H9 (cell line): ENCODE measurements around the gene DNAL1. TPM values are rescaled to one million over a fixed set of nuclear protein-coding genes. Genes with fewer than 3 reads are reported as not detected.

Source experiments
- DNase-seq: peaks from one replicate; pipeline ENCODE4 v3.0.0-alpha.2; 2017
- H2AFZ ChIP-seq: one replicate; pipeline ENCODE4 v1.6.1; 2013; ENCODE audit warnings: mild to moderate bottlenecking, low read length, control low read depth, moderate library complexity
- H2AK5ac ChIP-seq: 2 replicates; pipeline ENCODE4 v1.6.1; 2013; ENCODE audit warnings: low read length, control low read depth, mixed read lengths; ENCODE audit not compliant: insufficient read length
- H2BK120ac ChIP-seq: one replicate; pipeline ENCODE4 v1.6.1; 2013; ENCODE audit warnings: low read depth, mild to moderate bottlenecking, low read length, control low read depth, inconsistent platforms; ENCODE audit not compliant: poor library complexity, severe bottlenecking
- H2BK12ac ChIP-seq: 2 replicates; pipeline ENCODE4 v1.6.1; 2013; ENCODE audit warnings: low read length, control low read depth, mixed read lengths, low read depth; ENCODE audit not compliant: insufficient read length
- H2BK15ac ChIP-seq: 2 replicates; pipeline ENCODE4 v1.6.1; 2013; ENCODE audit warnings: low read depth, low read length, control low read depth
- H2BK20ac ChIP-seq: one replicate; pipeline ENCODE4 v1.6.1; 2013; ENCODE audit warnings: low read depth, mild to moderate bottlenecking, low read length, control low read depth, inconsistent platforms; ENCODE audit not compliant: poor library complexity, severe bottlenecking
- H2BK5ac ChIP-seq: 2 replicates; pipeline ENCODE4 v1.6.1; 2013; ENCODE audit warnings: low read length, control low read depth, mixed read lengths; ENCODE audit not compliant: insufficient read length
- H3K14ac ChIP-seq: 2 replicates; pipeline ENCODE4 v1.6.1; 2013; ENCODE audit warnings: low read length, control low read depth; ENCODE audit not compliant: insufficient read depth
- H3K18ac ChIP-seq: 2 replicates; pipeline ENCODE4 v1.6.1; 2013; ENCODE audit warnings: low read depth, mild to moderate bottlenecking, mixed read lengths, low read length, control low read depth; ENCODE audit not compliant: insufficient read length
- H3K23ac ChIP-seq: 2 replicates; pipeline ENCODE4 v1.6.1; 2013; ENCODE audit warnings: low read length, control low read depth, mixed read lengths, low read depth; ENCODE audit not compliant: insufficient read length
- H3K23me2 ChIP-seq: 2 replicates; pipeline ENCODE4 v1.6.1; 2013; ENCODE audit warnings: low read depth, mild to moderate bottlenecking, mixed read lengths, low read length, control low read depth; ENCODE audit not compliant: insufficient read length, poor library complexity, severe bottlenecking
- H3K27ac ChIP-seq: 2 replicates; pipeline ENCODE4 v1.5.1; 2013; ENCODE audit warnings: low read length, control low read depth, mixed read lengths, low read depth; ENCODE audit not compliant: insufficient read length
- H3K27me3 ChIP-seq: 2 replicates; pipeline ENCODE4 v1.6.1; 2013; ENCODE audit warnings: low read length, control low read depth, inconsistent platforms; ENCODE audit not compliant: insufficient read depth
- H3K4ac ChIP-seq: 2 replicates; pipeline ENCODE4 v1.6.1; 2013; ENCODE audit warnings: low read depth, mild to moderate bottlenecking, control low read depth, inconsistent platforms, low read length, moderate library complexity
- H3K4me1 ChIP-seq: 2 replicates; pipeline ENCODE4 v1.6.1; 2013; ENCODE audit warnings: low read length, control low read depth, inconsistent platforms; ENCODE audit not compliant: insufficient read depth
- H3K4me2 ChIP-seq: 2 replicates; pipeline ENCODE4 v1.6.1; 2013; ENCODE audit warnings: low read length, control low read depth, mixed read lengths; ENCODE audit not compliant: insufficient read length, insufficient read depth
- H3K56ac ChIP-seq: 2 replicates; pipeline ENCODE4 v1.6.1; 2013; ENCODE audit warnings: low read depth, mild to moderate bottlenecking, mixed read lengths, low read length, control low read depth; ENCODE audit not compliant: insufficient read length
- H3K79me1 ChIP-seq: 2 replicates; pipeline ENCODE4 v1.6.1; 2013; ENCODE audit warnings: low read depth, mild to moderate bottlenecking, moderate library complexity, low read length, control low read depth, inconsistent platforms; ENCODE audit not compliant: insufficient read depth, poor library complexity, severe bottlenecking
- H3K79me2 ChIP-seq: 2 replicates; pipeline ENCODE4 v1.6.1; 2013; ENCODE audit warnings: low read length, control low read depth, inconsistent platforms; ENCODE audit not compliant: insufficient read depth
- H3K9ac ChIP-seq: 2 replicates; pipeline ENCODE4 v1.6.1; 2013; ENCODE audit warnings: low read length, control low read depth, mixed read lengths; ENCODE audit not compliant: insufficient read length; ENCODE audit errors: extremely low read depth
- H3K9me3 ChIP-seq: one replicate; pipeline ENCODE4 v1.6.1; 2013; ENCODE audit warnings: low read depth, low read length, inconsistent platforms; ENCODE audit not compliant: control insufficient read depth
- H3T11ph ChIP-seq: one replicate; pipeline ENCODE4 v1.6.1; 2013; ENCODE audit warnings: mild to moderate bottlenecking, low read length, control low read depth, inconsistent platforms
- H4K20me1 ChIP-seq: one replicate; pipeline ENCODE4 v1.6.1; 2013; ENCODE audit not compliant: control insufficient read depth, insufficient read length, insufficient read depth
- H4K5ac ChIP-seq: 2 replicates; pipeline ENCODE4 v1.6.1; 2013; ENCODE audit warnings: low read depth, mild to moderate bottlenecking, mixed read lengths, low read length, control low read depth; ENCODE audit not compliant: insufficient read length
- H4K8ac ChIP-seq: replicated peaks from 2 replicates; pipeline ENCODE4 v1.6.1; 2013; ENCODE audit warnings: low read length, control low read depth, mixed read lengths, low read depth; ENCODE audit not compliant: insufficient read length
- H4K91ac ChIP-seq: 2 replicates; pipeline ENCODE4 v1.6.1; 2013; ENCODE audit warnings: low read depth, mild to moderate bottlenecking, moderate library complexity, mixed read lengths, low read length, control low read depth; ENCODE audit not compliant: insufficient read length
- H3K27ac Mint-ChIP-seq, 3 experiments: 2 replicates in 2 of 3; 3 replicates in 1 of 3; pipeline ENCODE4 v1.8.0; 2020 to 2021; ENCODE audit warnings: mixed read lengths in 3 of 3, mild to moderate bottlenecking in 1 of 3, moderate library complexity in 1 of 3
- H3K27me3 Mint-ChIP-seq: 2 replicates; pipeline ENCODE4 v1.8.0; 2021; ENCODE audit warnings: low read depth, mild to moderate bottlenecking, moderate library complexity, mixed read lengths
- H3K36me3 Mint-ChIP-seq, 3 experiments: 2 replicates in 2 of 3; 3 replicates in 1 of 3; pipeline ENCODE4 v1.8.0; 2020 to 2021; ENCODE audit warnings: low read depth in 3 of 3, mixed read lengths in 3 of 3; ENCODE audit not compliant: insufficient read depth in 1 of 3
- H3K4me1 Mint-ChIP-seq, 2 experiments: 2 replicates each; pipeline ENCODE4 v1.8.0; 2020; ENCODE audit warnings: mixed read lengths in 2 of 2
- H3K4me3 Mint-ChIP-seq, 2 experiments: 2 replicates in 1 of 2; 3 replicates in 1 of 2; pipeline ENCODE4 v1.8.0; 2020 to 2021; ENCODE audit warnings: mild to moderate bottlenecking in 2 of 2, mixed read lengths in 2 of 2, moderate library complexity in 1 of 2
- H3K9me3 Mint-ChIP-seq, 2 experiments: 2 replicates in 1 of 2; 3 replicates in 1 of 2; pipeline ENCODE4 v1.8.0; 2020; ENCODE audit warnings: mild to moderate bottlenecking in 2 of 2, mixed read lengths in 2 of 2, moderate library complexity in 1 of 2
- CTCF ChIP-seq: fragments of 200-600 bp; sonication (generic); conservative IDR thresholded peaks from 3 replicates; pipeline ENCODE4 v1.8.0; 2021; ENCODE audit warnings: antibody characterized with exemption, mild to moderate bottlenecking
- total RNA-seq: library from RNA; stranded (reverse); gene quantifications from 2 replicates; pipeline ENCODE4 v1.2.1, GENCODE V29; 2021

The DNAL1 gene
- total RNA-seq, 1 experiment from 2014 or later = 17.7 TPM

GRCh38 chr14:73651005-73651404, 6.2 kb downstream of the DNAL1 start:
- H3K4me3 Mint-ChIP-seq = no peak overlapping the region
- H2BK12ac ChIP-seq = no peak overlapping the region
- H3K9me3 Mint-ChIP-seq = no peaks in the 10 kb centered on the region
- H4K91ac ChIP-seq = no peak overlapping the region
- no peaks in the 10 kb centered on the region for H3K79me2 ChIP-seq
- H2AK5ac ChIP-seq = no peak overlapping the region
- no peak overlapping the region for H2BK120ac ChIP-seq
- no peak for DNase-seq
- no peaks in the 10 kb centered on the region for H3K9me3 ChIP-seq
- H3K79me1 ChIP-seq = peaks cover 2% of the 10 kb centered on the region
- H3T11ph ChIP-seq = no peak overlapping the region
- H3K9ac ChIP-seq = no peak overlapping the region
- no peak overlapping the region for H3K27ac Mint-ChIP-seq
- no peak overlapping the region for H3K27ac ChIP-seq
- H3K23me2 ChIP-seq = no peaks in the 10 kb centered on the region
- no peak overlapping the region for H3K4me2 ChIP-seq
- no peak overlapping the region for H3K14ac ChIP-seq
- no peak overlapping the region for H3K4ac ChIP-seq
- H3K36me3 Mint-ChIP-seq = peaks cover 2 to 17% (median 16%) of the 10 kb centered on the region in 3 experiments; a peak in 5 of 7 replicates
- H3K27me3 ChIP-seq = no peaks in the 10 kb centered on the region
- no peak overlapping the region for H2BK15ac ChIP-seq
- no peaks in the 10 kb centered on the region for H3K4me1 ChIP-seq
- no peak overlapping the region for H2BK20ac ChIP-seq
- H2BK5ac ChIP-seq = no peak overlapping the region
- H3K56ac ChIP-seq = no peak overlapping the region
- no peaks in the 10 kb centered on the region for H4K20me1 ChIP-seq
- no peaks in the 10 kb centered on the region for H3K27me3 Mint-ChIP-seq
- no peak overlapping the region for H4K5ac ChIP-seq
- H2AFZ ChIP-seq = no peak overlapping the region
- TF ChIP-seq CTCF = no peak
- no peak overlapping the region for H3K18ac ChIP-seq
- H3K4me1 Mint-ChIP-seq = 0 out of 4 replicates have a peak, but pooled peaks cover 0 to 2% of the 10 kb centered on the region in 2 experiments
- no peak overlapping the region for H3K23ac ChIP-seq
- H4K8ac ChIP-seq = no peak overlapping the region
